A549 (cell line): Measurements from ENCODE around the gene ADD2. TPM values are rescaled to one million over a fixed set of nuclear protein-coding genes. Genes with fewer than 3 reads are reported as not detected.

Experiments used
- ATAC-seq, 2 experiments: fragments of 200-7000 bp in 1 of 2; fragments of >200 bp in 1 of 2; cut with Nextera tagmentation in 1 of 2; cut with Tn5 transposase in 1 of 2; 3 replicates each; pipeline versions ENCODE4 v1.8.0 to v1.9.1; 2018 to 2020; ENCODE audit warnings: mild to moderate bottlenecking in 1 of 2, moderate library complexity in 1 of 2
- CTCF ChIA-PET: fragments of 300-600 bp; sonication (Branson Sonifier 250); formaldehyde crosslinking; extraction: SDS; loops from one replicate; lab custom pipeline; 2021; ENCODE audit warnings: antibody characterized with exemption, inconsistent platforms; lab: Yijun Ruan, JAX
- POLR2A ChIA-PET: fragments of 350-600 bp; formaldehyde crosslinking; extraction: SDS; loops from one replicate; lab custom pipeline; 2021; ENCODE audit warnings: antibody characterized with exemption, inconsistent platforms; lab: Yijun Ruan, JAX
- DNase-seq, 2 experiments: peaks; one replicate each; pipeline versions ENCODE4 v3.0.0 to v3.0.0-alpha.2; 2011 to 2016; ENCODE audit warnings: low read depth in 1 of 2, low spot score in 1 of 2
- FAIRE-seq: peaks from 2 replicates; lab custom pipeline; 2011; peaks lifted over from hg19 to GRCh38; lab: Jason Lieb, UNC
- H3K27ac ChIP-seq, 2 experiments: fragments of >200 bp; sonication (Bioruptor Twin); formaldehyde crosslinking; 3 replicates each; pipeline ENCODE4 v1.5.1; 2016 to 2017
- H3K4me1 ChIP-seq: fragments of >200 bp; sonication (Bioruptor Twin); formaldehyde crosslinking; 3 replicates; pipeline ENCODE4 v1.6.1; 2016
- H3K4me2 ChIP-seq: fragments of >200 bp; sonication (Bioruptor Twin); formaldehyde crosslinking; 3 replicates; pipeline ENCODE4 v1.6.1; 2016
- H3K4me3 ChIP-seq: fragments of >200 bp; sonication (Bioruptor Twin); formaldehyde crosslinking; 3 replicates; pipeline ENCODE4 v1.5.1; 2016
- H3K9me3 ChIP-seq: fragments of >200 bp; sonication (Bioruptor Twin); formaldehyde crosslinking; 3 replicates; pipeline ENCODE4 v1.6.1; 2016
- BHLHE40 ChIP-seq: IDR thresholded peaks from 2 replicates; pipeline ENCODE4 v1.6.1; 2012; ENCODE audit warnings: low read depth, low read length, inconsistent platforms
- CBX2 ChIP-seq: fragments of 200-600 bp; sonication (generic); IDR thresholded peaks from 2 replicates; pipeline ENCODE4 v1.6.1; 2016; ENCODE audit warnings: low read depth, mild to moderate bottlenecking, borderline replicate concordance
- CHD2 ChIP-seq: fragments of 150-350 bp; IDR thresholded peaks from 2 replicates; pipeline ENCODE4 v1.6.1; 2014; ENCODE audit warnings: low read length; ENCODE audit not compliant: partially characterized antibody
- CHD4 ChIP-seq: fragments of 200-600 bp; sonication (generic); IDR thresholded peaks from 2 replicates; pipeline ENCODE4 v1.6.1; 2016; ENCODE audit warnings: antibody characterized with exemption, mild to moderate bottlenecking, borderline replicate concordance
- EHF ChIP-seq: fragments of 250-450 bp; sonication (Bioruptor Pico); IDR thresholded peaks from 2 replicates; pipeline ENCODE4 v1.5.0; 2020; ENCODE audit warnings: mild to moderate bottlenecking
- EHMT2 ChIP-seq: fragments of 200-600 bp; sonication (generic); IDR thresholded peaks from 2 replicates; pipeline ENCODE4 v1.6.1; 2016; ENCODE audit warnings: antibody characterized with exemption, low read depth, mild to moderate bottlenecking, moderate library complexity
- ESRRA ChIP-seq: fragments of 150-350 bp; IDR thresholded peaks from 2 replicates; pipeline ENCODE4 v1.6.1; 2014; ENCODE audit warnings: mild to moderate bottlenecking, low read length, borderline replicate concordance
- FOSL2 ChIP-seq, 2 experiments: fragments of 450-650 bp in 1 of 2; fragments of >200 bp in 1 of 2; sonication (Bioruptor Twin) in 1 of 2; formaldehyde crosslinking; IDR thresholded peaks; 2 replicates each; pipeline versions ENCODE4 v1.5.0 to v1.6.1; 2016 to 2020; ENCODE audit warnings: mild to moderate bottlenecking in 1 of 2, moderate library complexity in 1 of 2
- FOXS1 ChIP-seq: fragments of 250-450 bp; sonication (Bioruptor Pico); IDR thresholded peaks from 2 replicates; pipeline ENCODE4 v1.5.0; 2020; ENCODE audit warnings: mild to moderate bottlenecking, moderate library complexity
- HOXA7 ChIP-seq: fragments of 250-450 bp; sonication (Bioruptor Pico); IDR thresholded peaks from 2 replicates; pipeline ENCODE4 v1.5.0; 2020; ENCODE audit warnings: mild to moderate bottlenecking, moderate library complexity
- HOXB13 ChIP-seq: fragments of 250-450 bp; sonication (Bioruptor Pico); IDR thresholded peaks from 2 replicates; pipeline ENCODE4 v1.5.0; 2020; ENCODE audit warnings: low read depth, mild to moderate bottlenecking, moderate library complexity
- MAZ ChIP-seq: fragments of 150-350 bp; IDR thresholded peaks from 2 replicates; pipeline ENCODE4 v1.6.1; 2014; ENCODE audit warnings: antibody characterized with exemption, low read depth, low read length, borderline replicate concordance
- PHF8 ChIP-seq: fragments of 200-600 bp; sonication (generic); IDR thresholded peaks from 2 replicates; pipeline ENCODE4 v1.6.1; 2016; ENCODE audit warnings: low read depth, mild to moderate bottlenecking, antibody characterized with exemption, moderate library complexity, borderline replicate concordance
- POLR2A ChIP-seq: IDR thresholded peaks from 2 replicates; pipeline ENCODE4 v1.6.1; 2012; ENCODE audit warnings: mild to moderate bottlenecking, low read length
- RAD21 ChIP-seq, 2 experiments: fragments of >200 bp in 1 of 2; sonication (Bioruptor Twin) in 1 of 2; formaldehyde crosslinking in 1 of 2; IDR thresholded peaks in 1 of 2; conservative IDR thresholded peaks in 1 of 2; 2 replicates in 1 of 2; 3 replicates in 1 of 2; pipeline ENCODE4 v1.6.1; 2012 to 2018; ENCODE audit warnings: inconsistent platforms in 1 of 2
- RCOR1 ChIP-seq: fragments of 150-350 bp; IDR thresholded peaks from 2 replicates; pipeline ENCODE4 v1.6.1; 2014; ENCODE audit warnings: antibody characterized with exemption, low read length, low read depth
- RNF2 ChIP-seq: fragments of 200-600 bp; sonication (generic); IDR thresholded peaks from 2 replicates; pipeline ENCODE4 v1.6.1; 2016; ENCODE audit warnings: low read depth, mild to moderate bottlenecking, antibody characterized with exemption, moderate library complexity, borderline replicate concordance
- SREBF2 ChIP-seq: fragments of 450-650 bp; IDR thresholded peaks from 2 replicates; pipeline ENCODE4 v1.6.1; 2014; ENCODE audit warnings: mild to moderate bottlenecking, moderate library complexity
- TFCP2L1 ChIP-seq: fragments of 250-450 bp; sonication (Bioruptor Pico); IDR thresholded peaks from 2 replicates; pipeline ENCODE4 v1.5.0; 2021; ENCODE audit warnings: mild to moderate bottlenecking
- ZC3H11A ChIP-seq: fragments of 450-650 bp; IDR thresholded peaks from 2 replicates; pipeline ENCODE4 v1.6.1; 2014; ENCODE audit warnings: antibody characterized with exemption, mild to moderate bottlenecking
- ZFP36 ChIP-seq: fragments of 450-650 bp; IDR thresholded peaks from 2 replicates; pipeline ENCODE4 v1.6.1; 2014; ENCODE audit warnings: borderline replicate concordance; ENCODE audit not compliant: partially characterized antibody
- ZNF302 ChIP-seq: fragments of 250-450 bp; sonication (Bioruptor Pico); IDR thresholded peaks from 2 replicates; pipeline ENCODE4 v1.9.0; 2021; ENCODE audit warnings: inconsistent platforms, mild to moderate bottlenecking, moderate library complexity
- ZSCAN20 ChIP-seq: fragments of 250-450 bp; sonication (Bioruptor Pico); IDR thresholded peaks from 2 replicates; pipeline ENCODE4 v1.8.0; 2022; ENCODE audit warnings: mild to moderate bottlenecking, moderate library complexity
- WGBS: methylation state at CpG from one replicate; pipeline ENCODE4 v1.1.6; 2017; ENCODE audit errors: missing lambda C conversion rate; 5-methylcytosine and 5-hydroxymethylcytosine counted together
- polyA plus RNA-seq, 4 experiments: library from polyadenylated mRNA; depleted of rRNA in 3 of 4; stranded (reverse); fragments of >200 nt; fragmentation: RNase III in 1 of 4; extraction: RNeasy Plus Mini Kit Qiagen cat#74134 plus additional on column Dnase treatment in 1 of 4; gene quantifications; 2 replicates in 3 of 4; 3 replicates in 1 of 4; pipeline ENCODE4 v1.2.3, GENCODE V29; 2011 to 2017
- TF ChIP-seq, protein P1 (sequence below): fragments of 200-600 bp; sonication (generic); IDR thresholded peaks from 2 replicates; pipeline ENCODE4 v1.6.1; 2016; ENCODE audit warnings: antibody characterized with exemption, mild to moderate bottlenecking, moderate library complexity
- TF ChIP-seq, protein P2 (sequence below): fragments of 450-650 bp; IDR thresholded peaks from 2 replicates; pipeline ENCODE4 v1.6.1; 2014; ENCODE audit warnings: antibody characterized with exemption
- TF ChIP-seq, protein P3 (sequence below): fragments of 250-450 bp; sonication (Bioruptor Pico); IDR thresholded peaks from 2 replicates; pipeline ENCODE4 v1.5.0; 2021; ENCODE audit warnings: mild to moderate bottlenecking, moderate library complexity, borderline replicate concordance
- TF ChIP-seq, protein P4 (sequence below): IDR thresholded peaks from 2 replicates; pipeline ENCODE4 v1.6.1; 2012
- TF ChIP-seq, protein P5 (sequence below): IDR thresholded peaks from 2 replicates; pipeline ENCODE4 v1.6.1; 2012; ENCODE audit warnings: low read depth, borderline replicate concordance
- TF ChIP-seq, protein P6 (sequence below): fragments of >200 bp; sonication (Bioruptor Twin); formaldehyde crosslinking; IDR thresholded peaks from 3 replicates; pipeline ENCODE4 v1.5.1; 2016
- TF ChIP-seq, protein P7 (sequence below): fragments of >200 bp; sonication (Bioruptor Twin); formaldehyde crosslinking; IDR thresholded peaks from 2 replicates; pipeline ENCODE4 v1.6.1; 2016

ADD2 gene
- polyA plus RNA-seq, 2 of the 4 experiments (the other 2 are of a cell fraction), result 18.0 to 25.5 TPM

DNA sequence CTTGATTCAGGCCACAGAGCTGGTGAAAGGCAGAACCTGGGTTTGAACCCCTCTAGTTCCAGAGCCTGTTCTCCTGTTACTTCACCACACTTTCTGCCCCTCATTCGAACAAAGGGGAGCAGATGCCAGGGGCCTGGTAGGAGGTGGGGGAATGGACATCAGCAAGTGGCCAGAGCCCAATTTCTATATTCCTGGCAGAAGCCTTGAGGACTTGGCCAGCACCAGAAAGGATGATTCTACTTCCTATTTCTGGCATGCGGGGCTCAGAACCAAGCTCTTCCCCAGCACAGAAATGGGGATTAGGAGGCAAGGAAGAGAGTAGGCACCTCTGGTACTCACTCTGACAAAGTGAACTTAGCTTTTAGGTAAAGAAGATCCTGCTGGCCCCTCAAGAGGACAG, 49.3 kb downstream of the ADD2 start:
- Histone ChIP-seq H3K4me1 (no peaks in the 10 kb centered on the region), H3K27ac (no peak overlapping the region), H3K4me3 (no peak overlapping the region), H3K9me3 (no peaks in the 10 kb centered on the region), H3K4me2 (no peak overlapping the region)
- no peak for DNase-seq
- TF ChIP-seq BHLHE40, result no peak
- no peak for TF ChIP-seq FOSL2 (IDR thresholded peaks at IDR 0.05)
- no peak for TF ChIP-seq FOSL2 (CRISPR knock-in tag; IDR thresholded peaks at IDR 0.05)
- no peak for TF ChIP-seq SREBF2
- TF ChIP-seq, protein P1, sequence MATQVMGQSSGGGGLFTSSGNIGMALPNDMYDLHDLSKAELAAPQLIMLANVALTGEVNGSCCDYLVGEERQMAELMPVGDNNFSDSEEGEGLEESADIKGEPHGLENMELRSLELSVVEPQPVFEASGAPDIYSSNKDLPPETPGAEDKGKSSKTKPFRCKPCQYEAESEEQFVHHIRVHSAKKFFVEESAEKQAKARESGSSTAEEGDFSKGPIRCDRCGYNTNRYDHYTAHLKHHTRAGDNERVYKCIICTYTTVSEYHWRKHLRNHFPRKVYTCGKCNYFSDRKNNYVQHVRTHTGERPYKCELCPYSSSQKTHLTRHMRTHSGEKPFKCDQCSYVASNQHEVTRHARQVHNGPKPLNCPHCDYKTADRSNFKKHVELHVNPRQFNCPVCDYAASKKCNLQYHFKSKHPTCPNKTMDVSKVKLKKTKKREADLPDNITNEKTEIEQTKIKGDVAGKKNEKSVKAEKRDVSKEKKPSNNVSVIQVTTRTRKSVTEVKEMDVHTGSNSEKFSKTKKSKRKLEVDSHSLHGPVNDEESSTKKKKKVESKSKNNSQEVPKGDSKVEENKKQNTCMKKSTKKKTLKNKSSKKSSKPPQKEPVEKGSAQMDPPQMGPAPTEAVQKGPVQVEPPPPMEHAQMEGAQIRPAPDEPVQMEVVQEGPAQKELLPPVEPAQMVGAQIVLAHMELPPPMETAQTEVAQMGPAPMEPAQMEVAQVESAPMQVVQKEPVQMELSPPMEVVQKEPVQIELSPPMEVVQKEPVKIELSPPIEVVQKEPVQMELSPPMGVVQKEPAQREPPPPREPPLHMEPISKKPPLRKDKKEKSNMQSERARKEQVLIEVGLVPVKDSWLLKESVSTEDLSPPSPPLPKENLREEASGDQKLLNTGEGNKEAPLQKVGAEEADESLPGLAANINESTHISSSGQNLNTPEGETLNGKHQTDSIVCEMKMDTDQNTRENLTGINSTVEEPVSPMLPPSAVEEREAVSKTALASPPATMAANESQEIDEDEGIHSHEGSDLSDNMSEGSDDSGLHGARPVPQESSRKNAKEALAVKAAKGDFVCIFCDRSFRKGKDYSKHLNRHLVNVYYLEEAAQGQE, result no peak
- TF ChIP-seq, protein P2, sequence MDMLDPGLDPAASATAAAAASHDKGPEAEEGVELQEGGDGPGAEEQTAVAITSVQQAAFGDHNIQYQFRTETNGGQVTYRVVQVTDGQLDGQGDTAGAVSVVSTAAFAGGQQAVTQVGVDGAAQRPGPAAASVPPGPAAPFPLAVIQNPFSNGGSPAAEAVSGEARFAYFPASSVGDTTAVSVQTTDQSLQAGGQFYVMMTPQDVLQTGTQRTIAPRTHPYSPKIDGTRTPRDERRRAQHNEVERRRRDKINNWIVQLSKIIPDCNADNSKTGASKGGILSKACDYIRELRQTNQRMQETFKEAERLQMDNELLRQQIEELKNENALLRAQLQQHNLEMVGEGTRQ, result no peak
- TF ChIP-seq CBX2, result no peak
- TF ChIP-seq ESRRA, result no peak
- no peak for TF ChIP-seq ZFP36
- no peak for TF ChIP-seq CHD4
- TF ChIP-seq, protein P3, sequence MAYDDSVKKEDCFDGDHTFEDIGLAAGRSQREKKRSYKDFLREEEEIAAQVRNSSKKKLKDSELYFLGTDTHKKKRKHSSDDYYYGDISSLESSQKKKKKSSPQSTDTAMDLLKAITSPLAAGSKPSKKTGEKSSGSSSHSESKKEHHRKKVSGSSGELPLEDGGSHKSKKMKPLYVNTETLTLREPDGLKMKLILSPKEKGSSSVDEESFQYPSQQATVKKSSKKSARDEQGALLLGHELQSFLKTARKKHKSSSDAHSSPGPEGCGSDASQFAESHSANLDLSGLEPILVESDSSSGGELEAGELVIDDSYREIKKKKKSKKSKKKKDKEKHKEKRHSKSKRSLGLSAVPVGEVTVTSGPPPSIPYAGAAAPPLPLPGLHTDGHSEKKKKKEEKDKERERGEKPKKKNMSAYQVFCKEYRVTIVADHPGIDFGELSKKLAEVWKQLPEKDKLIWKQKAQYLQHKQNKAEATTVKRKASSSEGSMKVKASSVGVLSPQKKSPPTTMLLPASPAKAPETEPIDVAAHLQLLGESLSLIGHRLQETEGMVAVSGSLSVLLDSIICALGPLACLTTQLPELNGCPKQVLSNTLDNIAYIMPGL (CRISPR knock-in tag), result no peak
- TF ChIP-seq, protein P4, sequence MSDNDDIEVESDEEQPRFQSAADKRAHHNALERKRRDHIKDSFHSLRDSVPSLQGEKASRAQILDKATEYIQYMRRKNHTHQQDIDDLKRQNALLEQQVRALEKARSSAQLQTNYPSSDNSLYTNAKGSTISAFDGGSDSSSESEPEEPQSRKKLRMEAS, result no peak
- no peak for TF ChIP-seq MAZ
- TF ChIP-seq, protein P5, sequence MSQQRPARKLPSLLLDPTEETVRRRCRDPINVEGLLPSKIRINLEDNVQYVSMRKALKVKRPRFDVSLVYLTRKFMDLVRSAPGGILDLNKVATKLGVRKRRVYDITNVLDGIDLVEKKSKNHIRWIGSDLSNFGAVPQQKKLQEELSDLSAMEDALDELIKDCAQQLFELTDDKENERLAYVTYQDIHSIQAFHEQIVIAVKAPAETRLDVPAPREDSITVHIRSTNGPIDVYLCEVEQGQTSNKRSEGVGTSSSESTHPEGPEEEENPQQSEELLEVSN, result no peak
- no peak for TF ChIP-seq HOXA7
- TF ChIP-seq ZSCAN20 (CRISPR knock-in tag), result no peak
- TF ChIP-seq EHMT2, result no peak
- FAIRE-seq, result no peak
- WGBS, result 92% methylated on average over 2 of the region's 2 CpGs
- POLR2A ChIA-PET, result no interaction called here
- CTCF ChIA-PET, result interaction anchor here (0.9 to 2.3 kb wide), 2 partner anchors 22 to 67 kb away, joined by 3 to 6 read pairs; no protein-coding TSS in a partner anchor
- no peak for ATAC-seq

DNA sequence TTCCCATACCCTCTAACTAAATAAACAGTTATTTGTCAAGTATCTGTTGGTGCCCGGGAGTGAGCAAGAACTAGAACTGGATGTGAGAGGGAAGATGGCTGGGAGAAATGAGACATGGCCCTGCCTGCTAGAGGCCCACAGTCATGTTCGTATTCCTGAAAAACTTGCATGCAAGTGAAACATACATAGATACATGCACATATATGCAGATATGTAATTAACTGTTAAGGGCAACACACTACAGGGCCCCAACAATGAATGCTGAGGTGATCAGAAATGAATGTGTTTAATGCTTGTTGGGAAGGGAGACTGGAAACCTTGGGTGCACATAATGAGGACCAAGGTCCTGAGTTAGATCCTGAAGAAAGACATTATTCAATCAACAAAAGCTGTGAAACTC, 49.8 kb downstream of the ADD2 start:
- no peaks in the 10 kb centered on the region for H3K4me1 ChIP-seq
- WGBS, result 66% methylated on average over 2 of the region's 2 CpGs
- ChIA-PET POLR2A (no interaction called here), CTCF (interaction anchor here (0.9 kb wide), 1 partner anchor 23 kb away, joined by 3 read pairs; no protein-coding TSS in a partner anchor)
- ATAC-seq (no peak), DNase-seq (no peak), FAIRE-seq (no peak)
- H3K4me2 ChIP-seq, result no peak overlapping the region
- no peak overlapping the region for H3K4me3 ChIP-seq
- H3K27ac ChIP-seq, result no peak overlapping the region
- no peaks in the 10 kb centered on the region for H3K9me3 ChIP-seq
- TF ChIP-seq CHD2 (no peak), RNF2 (no peak), FOXS1 (CRISPR knock-in tag) (no peak), HOXB13 (no peak), FOSL2 (IDR thresholded peaks at IDR 0.05) (no peak), FOSL2 (CRISPR knock-in tag; IDR thresholded peaks at IDR 0.05) (no peak), RAD21 (conservative IDR thresholded peaks at IDR 0.05 in 1 of 2, IDR thresholded peaks at IDR 0.05 in 1 of 2) (no peak), EHF (CRISPR knock-in tag) (no peak), ZC3H11A (no peak), POLR2A (no peak), ZNF302 (CRISPR knock-in tag) (no peak), PHF8 (no peak), RCOR1 (no peak), TFCP2L1 (no peak)
- TF ChIP-seq, protein P6, sequence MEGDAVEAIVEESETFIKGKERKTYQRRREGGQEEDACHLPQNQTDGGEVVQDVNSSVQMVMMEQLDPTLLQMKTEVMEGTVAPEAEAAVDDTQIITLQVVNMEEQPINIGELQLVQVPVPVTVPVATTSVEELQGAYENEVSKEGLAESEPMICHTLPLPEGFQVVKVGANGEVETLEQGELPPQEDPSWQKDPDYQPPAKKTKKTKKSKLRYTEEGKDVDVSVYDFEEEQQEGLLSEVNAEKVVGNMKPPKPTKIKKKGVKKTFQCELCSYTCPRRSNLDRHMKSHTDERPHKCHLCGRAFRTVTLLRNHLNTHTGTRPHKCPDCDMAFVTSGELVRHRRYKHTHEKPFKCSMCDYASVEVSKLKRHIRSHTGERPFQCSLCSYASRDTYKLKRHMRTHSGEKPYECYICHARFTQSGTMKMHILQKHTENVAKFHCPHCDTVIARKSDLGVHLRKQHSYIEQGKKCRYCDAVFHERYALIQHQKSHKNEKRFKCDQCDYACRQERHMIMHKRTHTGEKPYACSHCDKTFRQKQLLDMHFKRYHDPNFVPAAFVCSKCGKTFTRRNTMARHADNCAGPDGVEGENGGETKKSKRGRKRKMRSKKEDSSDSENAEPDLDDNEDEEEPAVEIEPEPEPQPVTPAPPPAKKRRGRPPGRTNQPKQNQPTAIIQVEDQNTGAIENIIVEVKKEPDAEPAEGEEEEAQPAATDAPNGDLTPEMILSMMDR, result no peak
- TF ChIP-seq, protein P7, sequence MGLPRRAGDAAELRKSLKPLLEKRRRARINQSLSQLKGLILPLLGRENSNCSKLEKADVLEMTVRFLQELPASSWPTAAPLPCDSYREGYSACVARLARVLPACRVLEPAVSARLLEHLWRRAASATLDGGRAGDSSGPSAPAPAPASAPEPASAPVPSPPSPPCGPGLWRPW, result no peak
